Right lobe of liver (tissue), 6 donors: ENCODE results near the gene EMP1. TPM values are rescaled to one million over a fixed set of nuclear protein-coding genes. Genes with fewer than 3 reads are reported as not detected.
"Not testable (repeated sequence)": the region's sequence is repeated elsewhere in the genome, so short reads cannot be mapped to it uniquely, and the experiment has no call there.

Experiments used
- ATAC-seq, 4 donors: fragments of 200-7000 bp; cut with Tn5 transposase; one replicate each; pipeline ENCODE4 v1.9.1; 2020; ENCODE audit warnings: mild to moderate bottlenecking in 4 of 4, moderate library complexity in 4 of 4
- DNase-seq, 3 donors: peaks; one replicate each; pipeline ENCODE4 v3.0.0-alpha.2; 2020
- H3K27ac ChIP-seq, 3 donors: fragments of 200-600 bp; one replicate each; pipeline ENCODE4 v1.8.0; 2022
- H3K27me3 ChIP-seq, 2 donors: fragments of 200-600 bp; one replicate each; pipeline ENCODE4 v1.8.0; 2022
- H3K36me3 ChIP-seq, 4 donors: fragments of 200-600 bp; sonication (generic) in 1 of 4; one replicate each; pipeline versions ENCODE4 v1.5.1 to v1.8.0; 2017 to 2022; ENCODE audit warnings: control low read depth in 1 of 4
- H3K4me1 ChIP-seq, 4 donors: fragments of 200-600 bp; sonication (generic) in 1 of 4; one replicate each; pipeline versions ENCODE4 v1.5.1 to v1.8.0; 2017 to 2022; ENCODE audit warnings: control low read depth in 1 of 4
- H3K4me3 ChIP-seq, 3 donors: fragments of 200-600 bp; one replicate each; pipeline ENCODE4 v1.8.0; 2022
- H3K9me3 ChIP-seq, 4 donors: fragments of 200-600 bp; sonication (generic) in 1 of 4; one replicate each; pipeline versions ENCODE4 v1.5.1 to v1.8.0; 2017 to 2022; ENCODE audit warnings: control low read depth in 1 of 4
- CTCF ChIP-seq, 4 donors: fragments of 200-600 bp in 3 of 4; fragments of 450-650 bp in 1 of 4; IDR thresholded peaks; one replicate each; pipeline versions ENCODE4 v1.5.1 to v1.8.0; 2016 to 2022; ENCODE audit warnings: antibody characterized with exemption in 4 of 4, mild to moderate bottlenecking in 2 of 4
- POLR2A ChIP-seq: fragments of 450-650 bp; IDR thresholded peaks from one replicate; pipeline ENCODE4 v1.6.1; 2017; ENCODE audit warnings: antibody characterized with exemption, mild to moderate bottlenecking
- WGBS: methylation state at CpG from one replicate; pipeline ENCODE4 v1.1.6; 2018; ENCODE audit warnings: low coverage, low lambda C conversion rate; ENCODE audit not compliant: insufficient coverage; ENCODE audit errors: missing lambda C conversion rate; 5-methylcytosine and 5-hydroxymethylcytosine counted together
- intact Hi-C, 2 donors: fragments of 100-400 bp; cut with DNase I; formaldehyde crosslinking; loops; one replicate each; pipeline versions ENCODE4 v1.11.2 to v1.14.1; 2022
- total RNA-seq, 6 experiments: library from RNA; depleted of rRNA in 2 of 6; stranded (reverse); fragments of >200 nt in 2 of 6; fragmentation: NEBNext Ultra II Directional in 3 of 6; extraction: Animal tissue kit (Norgen Biotek cat#: 25700) in 3 of 6; gene quantifications; one replicate each; pipeline versions ENCODE4 v1.1.0 to v1.2.4, GENCODE V29; 2016 to 2023
- donor health status: DM: no; HTN: yes; CAD: no.
- donor health status: DM: no; HTN: no; CAD: no.
- donor health status: DM: no; HTN: no; CAD: no.
- donor health status: DM: no; HTN: yes; CAD: no.
- donor health status: DM: no; HTN: yes; CAD: no.

EMP1 gene
- total RNA-seq, 6 experiments from 2014 or later, result 3.1 to 25.0 (median 14.5) TPM

DNA sequence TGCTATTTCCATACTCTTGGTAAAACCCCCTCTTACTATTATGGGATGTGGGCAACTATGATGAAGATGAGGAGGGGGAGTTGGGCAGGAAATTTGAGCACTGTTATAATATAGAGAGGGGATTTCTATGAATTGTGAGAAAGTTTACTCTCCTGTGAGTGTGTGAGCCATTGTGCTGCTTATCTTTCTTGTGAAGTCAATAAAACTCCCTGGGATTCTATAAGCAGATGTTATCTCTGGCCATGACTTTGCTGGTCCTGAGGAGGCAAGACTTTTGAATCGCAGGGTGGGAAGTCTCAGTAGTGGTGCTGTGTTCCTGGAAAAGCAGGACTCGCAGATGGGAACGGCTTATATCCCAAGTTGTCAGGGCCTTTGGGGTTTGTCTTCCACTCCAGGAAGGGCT, 62.2 kb downstream of the EMP1 start:
- no peaks in the 10 kb centered on the region for H3K9me3 ChIP-seq
- no peak for ATAC-seq
- TF ChIP-seq POLR2A, result no peak
- TF ChIP-seq CTCF (IDR thresholded peaks at IDR 0.05), result no peak
- 70% methylated on average over 3 of the region's 3 CpGs for WGBS
- no peak for DNase-seq
- H3K36me3 ChIP-seq, result no peaks in the 10 kb centered on the region
- H3K4me3 ChIP-seq, result no peak overlapping the region
- H3K27me3 ChIP-seq, result no peaks in the 10 kb centered on the region
- no peaks in the 10 kb centered on the region for H3K4me1 ChIP-seq
- H3K27ac ChIP-seq, result no peak overlapping the region
- intact Hi-C loops, result no loop called here

DNA sequence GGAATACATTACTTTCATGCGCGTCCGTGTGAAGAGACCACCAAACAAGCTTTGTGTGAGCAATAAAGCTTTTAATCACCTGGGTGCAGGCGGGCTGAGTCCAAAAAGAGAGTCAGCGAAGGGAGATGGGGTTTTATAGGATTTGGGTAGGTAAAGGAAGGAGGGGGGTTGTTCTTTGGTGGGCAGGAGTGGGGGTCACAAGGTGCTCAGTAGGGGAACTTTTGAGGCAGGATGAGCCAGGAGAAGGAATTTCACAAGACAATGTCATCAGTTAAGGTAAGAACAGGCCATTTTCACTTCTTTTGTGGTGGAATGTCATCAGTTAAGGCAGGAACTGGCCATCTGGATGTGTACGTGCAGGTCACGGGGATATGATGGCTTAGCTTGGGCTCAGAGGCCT, 63.1 kb downstream of the EMP1 start:
- H3K4me1 ChIP-seq, H3K36me3 ChIP-seq, H3K9me3 ChIP-seq, H3K4me3 ChIP-seq, ATAC-seq, intact Hi-C loops, H3K27ac ChIP-seq, H3K27me3 ChIP-seq, DNase-seq: not testable (repeated sequence)
- WGBS, result 81% methylated on average over 5 of the region's 7 CpGs

GRCh38 chr12:13267826-13268225, 71.3 kb downstream of the EMP1 start:
- 57% methylated on average over 3 of the region's 3 CpGs for WGBS
- H3K36me3 ChIP-seq, H3K27ac ChIP-seq, DNase-seq, H3K27me3 ChIP-seq, H3K4me1 ChIP-seq, H3K9me3 ChIP-seq, ATAC-seq, intact Hi-C loops, H3K4me3 ChIP-seq: not testable (repeated sequence)

DNA sequence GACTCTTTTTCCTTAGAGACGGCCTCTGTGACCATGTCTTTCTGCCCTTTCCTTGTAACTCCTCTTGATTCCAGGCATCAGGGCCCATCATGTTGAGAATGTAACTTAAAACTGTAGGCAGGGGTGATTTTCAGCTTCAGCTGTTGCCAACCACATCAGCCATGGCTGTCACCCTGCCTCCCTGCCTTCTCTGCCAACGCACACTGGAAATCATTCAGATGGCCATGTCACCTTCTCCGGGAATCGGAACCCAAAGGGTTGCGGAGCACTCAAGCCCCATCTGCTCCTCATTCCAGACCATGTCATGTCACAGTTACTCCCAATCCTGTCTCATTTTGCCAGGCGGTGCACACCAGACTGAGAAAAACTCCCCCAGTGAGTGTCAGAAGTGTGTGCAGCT, 72.1 kb downstream of the EMP1 start:
- ATAC-seq (no peak), DNase-seq (no peak)
- intact Hi-C loops, result no loop called here
- Histone ChIP-seq H3K4me1 (no peaks in the 10 kb centered on the region), H3K9me3 (no peaks in the 10 kb centered on the region), H3K36me3 (no peaks in the 10 kb centered on the region), H3K4me3 (no peak overlapping the region), H3K27ac (no peak overlapping the region), H3K27me3 (no peaks in the 10 kb centered on the region)
- TF ChIP-seq CTCF (IDR thresholded peaks at IDR 0.05) (no peak), POLR2A (no peak)
- 87% methylated on average over 5 of the region's 6 CpGs for WGBS

Other genes starting within 250 kb of the EMP1 start
- gene GPRC5D, start 244.6 kb upstream of the EMP1 start, total RNA-seq, result not detected
- gene HEBP1, start 196.5 kb upstream of the EMP1 start, total RNA-seq, result 100 to 1,000 TPM in 1 of 6 experiments, 10 to 100 TPM in 5; 45.8 to 100 (median 68.9) TPM
- gene FAM234B, start 152.3 kb upstream of the EMP1 start, total RNA-seq, result 1 to 10 TPM; 2.9 to 4.8 (median 3.2) TPM
- gene GSG1, start 93.1 kb upstream of the EMP1 start, total RNA-seq, result not detected